Brain microvascular endothelial cell (primary cell): Measurements from ENCODE around the gene TNS3.

Source experiments
- DNase-seq: peaks from one replicate; pipeline ENCODE4 v3.0.0-alpha.2; 2020
- H3K27ac ChIP-seq: fragments of 250-450 bp; sonication (Bioruptor Pico); 2 replicates; pipeline ENCODE4 v1.5.1; 2020; ENCODE audit warnings: mild to moderate bottlenecking, moderate library complexity
- H3K27me3 ChIP-seq: fragments of 250-450 bp; sonication (Bioruptor Pico); replicated peaks from 2 replicates; pipeline ENCODE4 v1.5.1; 2020; ENCODE audit warnings: mild to moderate bottlenecking
- H3K36me3 ChIP-seq: fragments of 250-450 bp; sonication (Bioruptor Pico); replicated peaks from 2 replicates; pipeline ENCODE4 v1.5.1; 2020; ENCODE audit warnings: mild to moderate bottlenecking
- H3K4me3 ChIP-seq: 2 replicates; pipeline ENCODE4 v1.5.1; 2011; ENCODE audit warnings: low read depth, mild to moderate bottlenecking, control low read depth, low read length, moderate library complexity
- in situ Hi-C: cut with HindIII; loops from 2 replicates; pipeline ENCODE4 v1.10.0; 2017; ENCODE audit warnings: low sequenced_read_pairs, low pct_ligation_motif_present
- TF ChIP-seq, protein P1 (sequence below): IDR thresholded peaks from 2 replicates; pipeline ENCODE4 v1.5.1; 2011; ENCODE audit warnings: low read depth, mild to moderate bottlenecking, moderate library complexity, low read length, control low read depth, inconsistent platforms; ENCODE audit errors: missing control alignments

TNS3 gene

DNA sequence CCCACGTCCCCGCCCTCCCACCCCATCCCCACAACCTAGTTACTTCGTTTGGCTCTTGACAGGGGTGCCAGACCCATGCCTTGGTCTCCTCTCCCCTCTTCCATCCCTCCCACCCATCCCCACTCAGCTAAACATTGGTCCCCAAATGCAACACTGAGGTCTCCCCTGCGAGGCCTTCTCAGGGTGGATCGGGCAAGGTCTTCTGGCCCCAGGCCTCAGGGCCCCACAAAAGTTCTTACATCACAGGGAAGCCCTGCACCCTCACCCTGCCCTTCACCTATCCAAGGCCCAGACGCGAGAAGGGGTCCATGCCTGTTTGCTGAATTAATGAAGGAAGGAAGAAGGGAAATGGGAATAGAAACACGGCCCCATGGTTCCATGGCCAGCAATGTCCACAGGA lies 32.0 kb downstream of the TNS3 start:
- Histone ChIP-seq H3K36me3 (no peaks in the 10 kb centered on the region), H3K4me3 (no peak overlapping the region), H3K27me3 (no peaks in the 10 kb centered on the region), H3K27ac (no peak overlapping the region)
- TF ChIP-seq, protein P1, sequence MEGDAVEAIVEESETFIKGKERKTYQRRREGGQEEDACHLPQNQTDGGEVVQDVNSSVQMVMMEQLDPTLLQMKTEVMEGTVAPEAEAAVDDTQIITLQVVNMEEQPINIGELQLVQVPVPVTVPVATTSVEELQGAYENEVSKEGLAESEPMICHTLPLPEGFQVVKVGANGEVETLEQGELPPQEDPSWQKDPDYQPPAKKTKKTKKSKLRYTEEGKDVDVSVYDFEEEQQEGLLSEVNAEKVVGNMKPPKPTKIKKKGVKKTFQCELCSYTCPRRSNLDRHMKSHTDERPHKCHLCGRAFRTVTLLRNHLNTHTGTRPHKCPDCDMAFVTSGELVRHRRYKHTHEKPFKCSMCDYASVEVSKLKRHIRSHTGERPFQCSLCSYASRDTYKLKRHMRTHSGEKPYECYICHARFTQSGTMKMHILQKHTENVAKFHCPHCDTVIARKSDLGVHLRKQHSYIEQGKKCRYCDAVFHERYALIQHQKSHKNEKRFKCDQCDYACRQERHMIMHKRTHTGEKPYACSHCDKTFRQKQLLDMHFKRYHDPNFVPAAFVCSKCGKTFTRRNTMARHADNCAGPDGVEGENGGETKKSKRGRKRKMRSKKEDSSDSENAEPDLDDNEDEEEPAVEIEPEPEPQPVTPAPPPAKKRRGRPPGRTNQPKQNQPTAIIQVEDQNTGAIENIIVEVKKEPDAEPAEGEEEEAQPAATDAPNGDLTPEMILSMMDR, result no peak
- in situ Hi-C loops, result no loop called here
- DNase-seq, result no peak

DNA sequence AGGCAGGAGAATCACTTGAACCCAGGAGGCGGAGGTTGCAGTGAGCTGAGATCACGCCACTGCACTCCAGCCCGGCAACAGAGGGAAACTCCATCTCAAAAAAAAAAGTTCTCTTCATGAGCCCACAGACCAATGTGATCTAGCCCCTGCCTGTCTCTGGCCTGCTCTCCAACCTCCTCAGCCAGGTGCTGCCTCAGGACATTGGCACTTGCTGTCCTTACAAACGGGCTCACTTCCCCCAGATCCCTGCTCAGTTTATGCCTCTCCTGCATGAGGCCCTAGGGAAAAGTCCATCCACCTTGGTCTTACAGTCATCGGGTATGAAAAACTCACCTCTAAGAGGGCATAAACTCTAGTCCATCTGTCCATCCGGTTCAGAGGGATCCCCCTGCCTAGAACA lies 32.5 kb downstream of the TNS3 start:
- Histone ChIP-seq H3K36me3 (no peaks in the 10 kb centered on the region), H3K27me3 (no peaks in the 10 kb centered on the region), H3K4me3 (no peak overlapping the region), H3K27ac (no peak overlapping the region)
- DNase-seq, result no peak
- TF ChIP-seq, protein P1, result no peak
- in situ Hi-C loops, result no loop called here

DNA sequence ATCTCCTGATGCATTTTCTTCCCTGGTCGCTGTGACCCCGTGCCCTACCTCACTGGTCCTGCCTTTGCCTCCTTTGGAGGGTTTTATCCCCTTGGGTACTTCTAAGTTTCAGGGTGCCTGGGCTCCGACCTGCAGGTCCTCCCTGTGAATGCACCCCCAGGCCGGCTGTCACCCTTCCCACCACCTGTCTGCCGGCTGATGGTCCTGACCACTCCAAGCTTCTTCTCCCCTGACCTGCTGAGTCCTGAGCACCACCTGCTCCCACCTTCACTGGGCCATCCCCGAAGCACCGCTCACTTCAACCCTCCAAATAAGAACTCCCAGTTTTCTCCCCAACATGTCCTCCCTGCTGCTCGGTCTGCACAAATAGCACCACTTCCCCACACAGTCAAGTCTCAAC lies 33.4 kb downstream of the TNS3 start:
- in situ Hi-C loops, result no loop called here
- DNase-seq, result no peak
- TF ChIP-seq, protein P1, result no peak
- Histone ChIP-seq H3K27ac (no peak overlapping the region), H3K27me3 (no peaks in the 10 kb centered on the region), H3K36me3 (no peaks in the 10 kb centered on the region), H3K4me3 (no peak overlapping the region)

DNA sequence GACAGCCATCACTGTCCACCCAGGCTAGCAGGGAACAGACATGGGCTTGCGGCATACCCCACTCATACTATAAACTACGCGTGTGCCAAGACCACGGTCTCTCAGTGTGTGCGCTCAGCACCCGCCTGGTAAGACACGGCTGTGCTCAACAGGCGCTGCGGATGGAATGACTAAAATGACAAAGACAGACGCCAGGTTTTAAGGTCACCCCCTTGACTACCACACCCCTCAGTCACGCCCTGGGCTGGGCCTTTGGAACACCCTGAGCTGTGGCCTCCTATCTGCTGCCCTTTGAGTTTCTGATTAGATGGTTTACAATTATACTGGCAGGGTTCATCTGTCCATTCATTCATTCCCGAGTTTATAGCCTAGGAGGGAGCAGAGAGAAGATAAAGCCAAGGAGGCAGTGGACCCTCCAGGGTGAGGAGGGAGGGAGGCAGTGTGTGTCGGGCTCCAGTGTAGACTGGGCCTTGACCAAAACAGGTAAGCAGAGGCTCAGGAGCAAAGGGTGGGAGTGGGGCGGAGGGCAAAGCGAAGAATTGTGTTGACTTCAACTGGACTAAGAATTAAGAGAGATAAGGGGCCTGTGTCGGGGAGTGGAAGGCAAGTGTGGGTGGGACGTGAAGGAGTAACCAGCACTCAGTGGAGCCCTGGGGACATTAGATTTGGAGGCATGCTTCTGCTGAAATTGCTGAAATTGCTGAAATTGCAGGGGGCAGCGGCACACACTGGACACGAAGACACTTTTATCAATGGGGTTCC lies 35.0 kb downstream of the TNS3 start:
- Histone ChIP-seq H3K27me3 (no peaks in the 10 kb centered on the region), H3K27ac (no peak overlapping the region), H3K4me3 (no peak overlapping the region), H3K36me3 (no peaks in the 10 kb centered on the region)
- no peak for DNase-seq
- in situ Hi-C loops, result no loop called here
- TF ChIP-seq, protein P1, result no peak

DNA sequence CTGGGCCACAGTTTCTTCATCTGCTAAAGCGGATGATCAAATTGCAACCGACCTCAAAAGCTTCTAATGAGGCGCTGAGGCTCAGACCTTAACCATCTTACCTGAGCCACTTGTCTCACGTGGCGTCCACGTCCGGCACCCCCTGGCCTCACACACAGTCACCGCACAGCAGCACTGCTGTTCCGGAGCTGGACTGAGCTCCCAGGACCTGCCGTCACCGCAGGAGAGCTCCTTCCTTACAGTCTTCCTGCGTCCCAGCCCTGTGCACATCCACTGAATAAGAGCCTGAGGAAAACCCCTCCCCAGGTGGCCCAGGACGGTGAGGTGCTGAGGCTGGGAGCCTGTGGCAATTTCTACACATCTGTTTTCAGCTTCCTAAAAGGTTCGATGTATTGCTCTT lies 35.7 kb downstream of the TNS3 start:
- TF ChIP-seq, protein P1, result no peak
- H3K36me3 ChIP-seq, result no peaks in the 10 kb centered on the region
- DNase-seq, result no peak
- H3K27me3 ChIP-seq, result no peaks in the 10 kb centered on the region
- in situ Hi-C loops, result no loop called here
- no peak overlapping the region for H3K4me3 ChIP-seq
- no peak overlapping the region for H3K27ac ChIP-seq

DNA sequence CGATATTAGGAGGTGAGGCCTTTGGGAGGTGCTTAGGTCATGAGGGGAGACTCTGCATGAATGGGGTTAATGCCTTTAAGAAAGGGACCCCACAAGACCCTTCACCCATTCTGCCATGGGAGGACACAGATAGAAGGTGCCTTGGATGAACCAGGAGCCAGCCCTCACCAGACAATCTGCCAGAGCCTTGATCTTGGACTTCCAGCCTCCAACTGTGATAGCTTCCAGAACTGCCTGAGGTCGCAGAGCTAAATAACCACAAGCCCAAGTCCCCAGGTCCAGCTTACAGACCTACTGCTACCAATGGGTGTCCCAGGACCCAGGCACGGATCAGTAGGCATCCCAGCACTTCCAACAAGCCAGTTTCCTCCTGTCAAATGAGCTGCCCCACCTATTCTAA lies 37.5 kb downstream of the TNS3 start:
- TF ChIP-seq, protein P1, result no peak
- in situ Hi-C loops, result no loop called here
- no peaks in the 10 kb centered on the region for H3K36me3 ChIP-seq
- no peaks in the 10 kb centered on the region for H3K27me3 ChIP-seq
- no peak overlapping the region for H3K27ac ChIP-seq
- no peak for DNase-seq
- H3K4me3 ChIP-seq, result no peak overlapping the region
